Mesothelial cell of epicardium (in vitro differentiated cells): ENCODE results near the gene NXPH3. TPM values are rescaled to one million over a fixed set of nuclear protein-coding genes. Genes with fewer than 3 reads are reported as not detected.

ENCODE experiments used
- DNase-seq, 2 experiments: peaks; one replicate each; pipeline ENCODE4 v3.0.0; 2021; ENCODE audit warnings: low spot score in 2 of 2; ENCODE audit not compliant: unreplicated experiment in 2 of 2
- H3K27ac Mint-ChIP-seq: 2 replicates; pipeline ENCODE4 v1.8.0; 2021; ENCODE audit warnings: mixed read lengths
- H3K27me3 Mint-ChIP-seq: 2 replicates; pipeline ENCODE4 v1.8.0; 2021; ENCODE audit warnings: low read depth, mixed read lengths
- H3K36me3 Mint-ChIP-seq: 2 replicates; pipeline ENCODE4 v1.8.0; 2021; ENCODE audit warnings: mixed read lengths
- H3K4me1 Mint-ChIP-seq: 2 replicates; pipeline ENCODE4 v1.8.0; 2021; ENCODE audit warnings: mixed read lengths
- H3K4me3 Mint-ChIP-seq: 2 replicates; pipeline ENCODE4 v1.8.0; 2021; ENCODE audit warnings: mild to moderate bottlenecking, moderate library complexity, mixed read lengths
- H3K9me3 Mint-ChIP-seq: 2 replicates; pipeline ENCODE4 v1.8.0; 2021; ENCODE audit warnings: mixed read lengths
- CTCF ChIP-seq: fragments of 200-600 bp; sonication (generic); IDR thresholded peaks from one replicate; pipeline ENCODE4 v1.5.0; 2021; ENCODE audit warnings: antibody characterized with exemption; ENCODE audit not compliant: unreplicated experiment
- total RNA-seq: library from RNA; stranded (reverse); gene quantifications from 3 replicates; pipeline ENCODE4 v1.2.1, GENCODE V29; 2021

NXPH3 gene
- total RNA-seq, 1 donor from 2014 or later: 0.83 TPM

- peaks cover 4% of the 10 kb centered on the region for H3K4me1 Mint-ChIP-seq
- no peak overlapping the region for H3K4me3 Mint-ChIP-seq
- H3K27ac Mint-ChIP-seq: no peak overlapping the region
- peaks cover 32% of the 10 kb centered on the region for H3K27me3 Mint-ChIP-seq
- H3K36me3 Mint-ChIP-seq: no peaks in the 10 kb centered on the region
- TF ChIP-seq CTCF: no peak
- no peaks in the 10 kb centered on the region for H3K9me3 Mint-ChIP-seq
- no peak for DNase-seq
These were observed 3.9 kb downstream of the NXPH3 start for GRCh38 chr17:49579522-49579921.

- Mint-ChIP-seq H3K9me3 (no peaks in the 10 kb centered on the region), H3K36me3 (no peaks in the 10 kb centered on the region), H3K27me3 (peaks cover 27% of the 10 kb centered on the region), H3K4me3 (no peak overlapping the region), H3K27ac (no peak overlapping the region), H3K4me1 (peaks cover 4% of the 10 kb centered on the region)
- no peak for DNase-seq
- no peak for TF ChIP-seq CTCF
These were observed 4.5 kb downstream of the NXPH3 start for GRCh38 chr17:49580055-49580721.

DNA sequence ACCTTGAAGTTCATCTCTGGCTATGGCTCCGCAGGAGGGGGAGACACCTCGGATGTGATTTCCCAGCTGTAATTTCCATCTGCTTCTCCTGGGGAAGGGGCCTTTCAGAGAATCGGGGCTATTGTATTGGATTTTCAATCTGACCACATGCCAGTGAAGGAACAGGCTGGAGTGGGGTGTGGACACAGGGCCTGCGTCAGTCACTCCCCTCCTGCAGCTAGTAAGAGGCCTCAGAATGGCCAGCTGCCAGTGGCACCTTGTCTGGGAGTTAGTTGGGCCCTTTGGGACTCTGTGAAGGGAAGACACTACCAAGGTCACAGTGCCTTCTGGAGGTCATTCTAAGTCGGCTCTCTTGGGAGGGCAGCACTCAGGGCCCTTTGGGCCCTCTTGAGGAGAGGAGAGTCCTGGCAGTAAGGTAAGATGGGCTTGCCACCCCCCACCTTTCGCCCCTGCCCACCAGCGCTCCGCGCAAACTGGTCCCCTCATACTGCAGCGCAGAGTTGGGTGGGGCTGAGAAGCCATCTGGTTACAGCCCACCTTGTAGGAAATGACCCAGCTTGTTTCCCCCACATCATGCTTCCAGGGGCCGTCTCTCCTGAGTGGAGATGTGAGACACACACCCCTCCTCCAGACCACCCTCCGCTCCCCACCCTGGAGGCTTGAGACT lies 5.4 kb downstream of the NXPH3 start:
- Mint-ChIP-seq H3K27me3 (peaks cover 24% of the 10 kb centered on the region), H3K27ac (no peak overlapping the region), H3K36me3 (no peaks in the 10 kb centered on the region), H3K4me1 (peaks cover 2% of the 10 kb centered on the region), H3K9me3 (no peaks in the 10 kb centered on the region), H3K4me3 (no peak overlapping the region)
- no peak for DNase-seq
- no peak for TF ChIP-seq CTCF

GRCh38 chr17:49581648-49581998 lies 6.0 kb downstream of the NXPH3 start:
- no peak for DNase-seq
- Mint-ChIP-seq H3K27ac (no peak overlapping the region), H3K27me3 (peaks cover 24% of the 10 kb centered on the region), H3K36me3 (no peaks in the 10 kb centered on the region), H3K9me3 (no peaks in the 10 kb centered on the region), H3K4me3 (no peak overlapping the region), H3K4me1 (peaks cover 2% of the 10 kb centered on the region)
- TF ChIP-seq CTCF: no peak

GRCh38 chr17:49582055-49582722 lies 6.5 kb downstream of the NXPH3 start:
- DNase-seq: no peak
- no peaks in the 10 kb centered on the region for H3K36me3 Mint-ChIP-seq
- no peak overlapping the region for H3K27ac Mint-ChIP-seq
- H3K4me3 Mint-ChIP-seq: no peak overlapping the region
- H3K9me3 Mint-ChIP-seq: no peaks in the 10 kb centered on the region
- no peaks in the 10 kb centered on the region for H3K4me1 Mint-ChIP-seq
- TF ChIP-seq CTCF: no peak
- peaks cover 20% of the 10 kb centered on the region for H3K27me3 Mint-ChIP-seq
